GM19467 (cell line): Measurements from ENCODE around the gene PLA2G10.
"Not testable (repeated sequence)": the region's sequence is repeated elsewhere in the genome, so short reads cannot be mapped to it uniquely, and the experiment has no call there.

ENCODE experiments used
- ATAC-seq: cut with Tn5 transposase; IDR thresholded peaks from one replicate; pipeline ENCODE4 v1.9.1; 2021; ENCODE audit warnings: mild to moderate bottlenecking, moderate library complexity; ENCODE audit not compliant: unreplicated experiment

The PLA2G10 gene

GRCh38 chr16:14694129-14694528 lies at the start of gene PLA2G10:
Gene PLA2G10 (minus strand): TSS chr16:14694308. CDS start chr16:14694229, 79 bp downstream.
- ATAC-seq, result not testable (repeated sequence)

- peak; percentile 99 for ATAC-seq
These were observed 48.4 kb upstream of the PLA2G10 start, which contains the start of gene NPIPA2 for GRCh38 chr16:14742273-14743128. Gene NPIPA2 (plus strand): TSS chr16:14742533. CDS start chr16:14748066, 5,533 bp downstream.

- not testable (repeated sequence) for ATAC-seq
These were observed 47.7 kb upstream of the PLA2G10 start for GRCh38 chr16:14741794-14742193.

GRCh38 chr16:14740832-14741385 lies 46.8 kb upstream of the PLA2G10 start:
- ATAC-seq, result not testable (repeated sequence)

- ATAC-seq, result not testable (repeated sequence)
These were observed 39.1 kb upstream of the PLA2G10 start for GRCh38 chr16:14733233-14733632.

- ATAC-seq, result peak; percentile 98
These were observed 9.3 kb upstream of the PLA2G10 start, which contains the start of gene NPIPA3 for GRCh38 chr16:14703156-14704011. Gene NPIPA3 (plus strand): TSS chr16:14703411. CDS start chr16:14708944, 5,533 bp downstream.

- ATAC-seq, result not testable (repeated sequence)
These were observed 8.6 kb upstream of the PLA2G10 start for GRCh38 chr16:14702672-14703071.

- not testable (repeated sequence) for ATAC-seq
These were observed 7.8 kb upstream of the PLA2G10 start for GRCh38 chr16:14701859-14702258.

- ATAC-seq, result not testable (repeated sequence)
These were observed 8.0 kb downstream of the PLA2G10 start for GRCh38 chr16:14685870-14686793.

GRCh38 chr16:14682121-14682520 lies 12.0 kb downstream of the PLA2G10 start:
- ATAC-seq, result no peak

GRCh38 chr16:14681115-14681514 lies 13.0 kb downstream of the PLA2G10 start:
- no peak for ATAC-seq

- ATAC-seq, result not testable (repeated sequence)
These were observed 13.7 kb downstream of the PLA2G10 start for GRCh38 chr16:14680396-14680795.

GRCh38 chr16:14678748-14679497 lies 15.2 kb downstream of the PLA2G10 start:
- no peak for ATAC-seq

GRCh38 chr16:14677627-14678026 lies 16.5 kb downstream of the PLA2G10 start:
- ATAC-seq, result no peak

- ATAC-seq, result no peak
These were observed 17.5 kb downstream of the PLA2G10 start for GRCh38 chr16:14676633-14677032.

- ATAC-seq, result peak; percentile 70
These were observed 21.6 kb downstream of the PLA2G10 start for GRCh38 chr16:14672403-14672971.

- ATAC-seq, result no peak
These were observed 24.3 kb downstream of the PLA2G10 start for GRCh38 chr16:14669776-14670175.

GRCh38 chr16:14668556-14669223 lies 25.4 kb downstream of the PLA2G10 start:
- ATAC-seq, result no peak
